Left cardiac atrium (tissue), 4 donors: Measurements from ENCODE around the gene TARS3. TPM values are rescaled to one million over a fixed set of nuclear protein-coding genes. Genes with fewer than 3 reads are reported as not detected.

Experiments used
- ATAC-seq, 2 donors: fragments of 200-7000 bp; cut with Tn5 transposase; one replicate each; pipeline ENCODE4 v1.9.1; 2020; ENCODE audit warnings: mild to moderate bottlenecking in 2 of 2, moderate library complexity in 2 of 2
- DNase-seq: peaks from one replicate; pipeline ENCODE4 v3.0.0-alpha.2; 2020
- intact Hi-C, 2 donors: fragments of 100-400 bp; cut with DNase I; formaldehyde crosslinking; loops; one replicate each; pipeline versions ENCODE4 v1.14.1 to v1.15.1; 2022 to 2023
- total RNA-seq, 2 donors: library from RNA; stranded (reverse); fragmentation: NEBNext Ultra II Directional; extraction: Animal tissue kit (Norgen Biotek cat#: 25700); gene quantifications; one replicate each; pipeline ENCODE4 v1.2.1, GENCODE V29; 2021
- donor health status: DM: no; HTN: yes; CAD: no.
- donor health status: DM: no; HTN: yes; CAD: no; lungs with severe emphysema.
- donor health status: DM: yes; HTN: yes; CAD: no.
- donor health status: Dilated cardiomyopathy.

TARS3 gene
- total RNA-seq, 2 donors from 2014 or later, result 19.9 to 22.6 TPM

DNA sequence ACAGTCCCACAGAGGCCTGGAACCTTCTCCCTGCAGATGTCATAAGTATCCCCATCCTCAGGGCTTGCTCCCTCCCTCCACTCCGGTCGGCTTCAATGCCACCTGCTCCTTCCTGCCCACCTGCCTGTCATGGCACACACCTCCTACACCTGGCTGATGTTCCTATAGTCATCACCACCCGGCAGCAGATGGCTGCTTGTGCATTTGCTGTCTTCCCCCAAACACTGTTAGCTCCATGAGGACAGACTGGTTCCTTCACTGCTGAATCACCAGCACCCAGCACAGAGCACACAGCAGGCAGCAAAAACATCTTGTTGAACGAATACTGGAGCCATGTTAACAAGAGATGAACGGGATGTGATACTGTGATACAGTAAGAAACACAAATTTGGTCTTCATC is 14.8 kb downstream of the TARS3 start:
- DNase-seq (no peak), ATAC-seq (no peak)
- intact Hi-C loops, result no loop called here

GRCh38 chr15:101707983-101708382 is 16.3 kb downstream of the TARS3 start:
- intact Hi-C loops, result no loop called here
- DNase-seq, result no peak
- no peak for ATAC-seq

DNA sequence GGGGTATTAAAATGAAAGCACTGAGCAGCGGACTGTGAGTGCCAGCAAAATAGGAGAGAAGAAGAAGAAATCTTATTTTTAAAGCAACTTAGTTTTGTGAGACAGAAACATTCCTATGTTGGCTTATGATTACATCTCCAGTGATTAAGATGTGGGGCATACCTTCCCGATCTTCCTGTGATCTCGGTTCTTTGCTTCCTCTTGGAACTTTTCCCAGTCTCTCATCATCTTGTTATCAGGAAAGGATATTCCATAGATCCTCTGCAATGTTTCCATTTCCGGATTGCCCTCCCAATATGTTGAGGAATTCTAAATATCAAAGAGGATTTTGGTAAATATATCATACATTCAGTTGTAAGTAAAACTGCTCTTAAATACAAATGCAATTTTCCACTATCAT is 22.2 kb downstream of the TARS3 start:
- intact Hi-C loops, result no loop called here
- no peak for DNase-seq

DNA sequence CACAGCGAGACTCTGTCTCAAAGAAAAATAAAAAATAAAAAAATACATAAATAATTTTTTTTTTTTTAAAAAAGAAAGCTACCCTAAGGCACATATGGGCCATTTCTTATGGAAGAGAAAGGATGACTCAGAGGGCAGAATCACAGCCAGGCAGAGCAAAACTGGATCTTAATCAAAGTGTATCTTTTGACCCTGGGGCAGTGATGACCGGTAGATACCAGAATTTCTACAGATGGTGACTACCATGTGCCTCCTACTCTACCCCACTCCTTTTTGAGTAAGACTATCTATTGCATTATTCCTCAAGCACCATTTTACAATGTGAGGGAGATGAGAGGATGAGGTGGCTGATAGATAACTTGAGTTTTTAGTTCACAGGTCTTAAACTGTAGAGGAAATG is 26.0 kb downstream of the TARS3 start:
- intact Hi-C loops, result no loop called here
- DNase-seq (no peak), ATAC-seq (no peak)

More for the DNA sequence above, 22.2 kb downstream of the TARS3 start:
- ATAC-seq, result no peak

DNA sequence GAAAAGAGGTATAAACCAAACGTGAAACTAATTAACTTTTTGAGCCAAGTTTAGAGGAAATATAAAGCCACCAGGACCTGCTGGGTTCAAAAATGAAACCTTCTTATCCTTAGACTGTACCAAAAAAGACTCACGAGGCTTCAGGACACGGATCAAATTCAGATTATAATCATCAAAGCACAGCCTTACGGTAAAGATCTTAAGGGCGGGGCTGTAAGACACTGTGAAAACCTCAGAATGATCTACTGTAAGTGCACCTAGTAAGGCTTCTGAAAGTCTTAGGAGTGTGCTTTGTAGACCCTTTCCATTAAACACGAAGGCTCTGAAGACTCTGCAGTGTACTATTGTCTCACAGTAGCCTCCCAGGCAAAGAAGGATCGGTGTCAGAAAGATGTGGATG is 26.8 kb downstream of the TARS3 start:
- intact Hi-C loops, result no loop called here
- no peak for DNase-seq
- no peak for ATAC-seq

GRCh38 chr15:101696829-101697228 is 27.4 kb downstream of the TARS3 start:
- no peak for DNase-seq
- no peak for ATAC-seq

GRCh38 chr15:101694261-101694660 is 30.0 kb downstream of the TARS3 start:
- no peak for ATAC-seq
- no peak for DNase-seq
- intact Hi-C loops, result no loop called here

More at GRCh38 chr15:101696829-101697228, 27.4 kb downstream of the TARS3 start:
- intact Hi-C loops, result no loop called here

- intact Hi-C loops, result no loop called here
- DNase-seq (no peak), ATAC-seq (no peak)
These were observed 31.3 kb downstream of the TARS3 start for GRCh38 chr15:101692801-101693598.

GRCh38 chr15:101689901-101690300 is 34.4 kb downstream of the TARS3 start:
- no peak for DNase-seq
- intact Hi-C loops, result no loop called here
- ATAC-seq, result peak in 1 of 2 donors; percentile 35

- intact Hi-C loops, result no loop called here
- DNase-seq, result no peak
- no peak for ATAC-seq
These were observed 37.6 kb downstream of the TARS3 start for GRCh38 chr15:101686718-101687117.

DNA sequence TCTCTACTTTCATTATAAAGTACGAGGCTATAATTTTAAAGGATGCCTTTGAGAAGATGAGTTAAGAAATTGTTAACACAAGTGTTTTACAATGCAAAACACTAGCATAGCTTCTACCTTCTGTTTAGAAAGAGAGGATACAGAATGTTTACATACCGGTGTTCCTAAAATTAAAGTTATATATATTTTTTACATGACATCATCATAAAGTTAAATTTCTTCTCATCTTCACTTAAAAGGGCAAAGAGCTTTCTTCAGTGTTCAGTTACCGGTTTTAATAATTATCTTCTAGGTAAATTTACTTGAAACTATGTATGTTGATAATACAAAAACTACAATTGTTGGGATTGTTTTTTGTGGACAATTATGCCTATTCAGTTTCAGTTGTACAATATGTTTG is 39.4 kb downstream of the TARS3 start:
- intact Hi-C loops, result no loop called here
- ATAC-seq (no peak), DNase-seq (no peak)

- DNase-seq (no peak), ATAC-seq (peak; percentile 80 to 91)
- intact Hi-C loops, result no loop called here
These were observed 39.9 kb downstream of the TARS3 start for GRCh38 chr15:101684384-101684783.

DNA sequence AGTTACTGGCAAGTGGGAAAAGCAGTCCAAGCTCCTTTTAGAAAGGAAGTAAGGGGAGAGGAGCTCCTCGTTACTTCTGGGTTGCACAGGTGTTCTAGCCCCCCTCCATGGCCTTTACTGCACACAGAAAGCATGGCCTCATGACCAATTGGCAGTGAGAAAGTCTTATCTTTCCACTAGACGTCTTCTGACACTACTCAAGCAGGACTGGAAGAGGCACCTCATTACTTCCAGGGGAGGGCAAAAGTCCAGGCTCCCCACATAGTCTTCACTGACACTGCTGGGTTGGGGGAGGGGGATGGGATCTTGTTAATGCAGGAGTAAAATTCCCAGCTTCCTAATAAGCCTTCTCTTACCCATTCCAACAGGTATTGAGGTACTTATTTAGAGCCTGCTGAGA is 44.5 kb downstream of the TARS3 start:
- DNase-seq, result no peak
- ATAC-seq, result no peak
- intact Hi-C loops, result no loop called here

GRCh38 chr15:101676921-101677329 is 47.3 kb downstream of the TARS3 start:
- DNase-seq, result no peak
- intact Hi-C loops, result no loop called here
- no peak for ATAC-seq

GRCh38 chr15:101675796-101676582 is 48.3 kb downstream of the TARS3 start:
- no peak for DNase-seq
- intact Hi-C loops, result no loop called here
- ATAC-seq, result no peak

DNA sequence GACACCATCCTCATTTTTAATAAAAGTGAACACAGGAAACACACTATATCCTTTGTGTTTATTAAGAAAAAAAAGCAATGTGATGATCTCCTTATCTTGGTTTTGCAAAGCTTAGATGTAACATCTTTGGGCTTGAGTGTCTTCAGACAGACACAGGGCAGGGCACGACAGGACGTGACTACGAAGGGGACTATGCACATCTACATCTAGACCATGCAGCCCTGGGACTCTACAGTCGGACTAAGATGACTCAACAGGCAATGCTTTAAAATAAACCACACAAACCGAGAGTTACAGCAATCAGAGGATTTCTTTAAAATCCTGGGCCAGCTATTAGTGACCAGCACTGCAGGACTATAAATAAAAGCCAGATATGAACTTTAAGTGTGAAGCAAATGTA is 49.3 kb downstream of the TARS3 start:
- ATAC-seq (no peak), DNase-seq (no peak)
- intact Hi-C loops, result no loop called here

- ATAC-seq (peak; percentile 53 to 69), DNase-seq (peak; percentile 23)
- intact Hi-C loops, result no loop called here
These were observed 52.0 kb downstream of the TARS3 start for GRCh38 chr15:101672298-101672697.

GRCh38 chr15:101669744-101670143 is 54.5 kb downstream of the TARS3 start:
- no peak for DNase-seq
- no peak for ATAC-seq
- intact Hi-C loops, result no loop called here

GRCh38 chr15:101667881-101668280 is 56.4 kb downstream of the TARS3 start:
- DNase-seq (no peak), ATAC-seq (no peak)
- intact Hi-C loops, result no loop called here

DNA sequence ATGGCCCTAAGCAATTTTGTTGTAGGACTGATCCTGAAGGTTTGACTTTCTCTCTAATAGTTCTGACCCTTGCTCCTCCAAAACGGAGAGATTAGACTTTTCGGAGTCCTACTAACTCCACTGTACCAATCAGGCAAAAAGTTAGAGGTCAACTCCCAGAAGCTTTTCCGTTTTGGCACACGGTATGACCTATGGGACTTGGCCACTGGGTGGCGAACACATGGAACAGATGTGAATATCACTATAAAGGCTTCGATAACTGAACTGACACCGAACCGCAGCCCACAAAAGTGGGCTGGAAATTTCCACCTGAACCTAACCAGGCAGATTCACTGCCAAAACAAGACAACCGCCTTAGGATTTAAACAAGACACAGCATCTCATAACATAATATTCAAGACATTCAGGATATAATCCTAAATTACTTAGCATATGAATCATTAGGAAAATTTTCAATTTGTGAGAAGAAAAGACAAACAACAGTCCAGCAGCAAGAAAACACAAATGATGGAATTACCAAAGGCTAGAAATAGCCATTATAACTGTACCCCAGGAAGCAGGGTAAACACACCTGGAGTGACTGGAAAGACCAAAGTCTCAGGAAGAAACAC is 59.9 kb downstream of the TARS3 start:
- ATAC-seq (peak in 1 of 2 donors; percentile 55), DNase-seq (no peak)
- intact Hi-C loops, result no loop called here
